Measurements from ENCODE around the gene PPT2. TPM values are rescaled to one million over a fixed set of nuclear protein-coding genes. Genes with fewer than 3 reads are reported as not detected.
A peak's percentile ranks its signal among the peaks of the same experiment; 100 is the strongest.

Gene PPT2
- total RNA-seq, 1 experiment from 2014 or later: 46.3 TPM

DNA sequence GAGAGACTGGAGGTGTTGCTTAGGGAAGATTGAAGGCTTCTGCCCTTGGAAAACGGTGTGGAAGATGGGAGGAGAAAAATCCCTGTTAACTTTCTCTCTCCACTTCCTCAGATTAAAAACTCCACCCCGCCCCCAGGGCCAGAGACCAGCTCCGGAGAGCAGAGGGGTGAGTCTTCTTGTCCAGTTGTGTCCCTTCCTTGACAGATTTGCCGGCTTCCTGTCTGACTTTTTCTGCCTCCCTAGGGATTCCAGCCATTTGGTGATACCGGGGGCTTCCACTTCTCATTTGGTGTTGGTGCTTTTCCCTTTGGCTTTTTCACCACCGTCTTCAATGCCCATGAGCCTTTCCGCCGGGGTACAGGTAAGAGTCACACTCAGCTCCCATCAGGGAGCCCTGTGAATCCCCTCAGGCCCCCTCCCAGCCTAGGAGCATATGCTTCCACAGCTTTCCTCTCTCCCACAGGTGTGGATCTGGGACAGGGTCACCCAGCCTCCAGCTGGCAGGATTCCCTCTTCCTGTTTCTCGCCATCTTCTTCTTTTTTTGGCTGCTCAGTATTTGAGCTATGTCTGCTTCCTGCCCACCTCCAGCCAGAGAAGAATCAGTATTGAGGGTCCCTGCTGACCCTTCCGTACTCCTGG lies 25.9 kb downstream of the PPT2 start:
- no peak overlapping the region for H2BK5ac ChIP-seq (ENCODE audit: insufficient read length, low read length)
- H3K23me2 ChIP-seq (ENCODE audit: insufficient read length, low read depth, low read length, poor library complexity, severe bottlenecking): peaks cover 22% of the 10 kb centered on the region
- H3K4me2 ChIP-seq (ENCODE audit: insufficient read depth, insufficient read length, low read length): no peak overlapping the region
- WGBS (ENCODE audit: extremely low coverage, insufficient read length, low lambda C conversion rate): no CpG with 5 or more reads among the region's 10 CpGs
- TF ChIP-seq, protein P1, sequence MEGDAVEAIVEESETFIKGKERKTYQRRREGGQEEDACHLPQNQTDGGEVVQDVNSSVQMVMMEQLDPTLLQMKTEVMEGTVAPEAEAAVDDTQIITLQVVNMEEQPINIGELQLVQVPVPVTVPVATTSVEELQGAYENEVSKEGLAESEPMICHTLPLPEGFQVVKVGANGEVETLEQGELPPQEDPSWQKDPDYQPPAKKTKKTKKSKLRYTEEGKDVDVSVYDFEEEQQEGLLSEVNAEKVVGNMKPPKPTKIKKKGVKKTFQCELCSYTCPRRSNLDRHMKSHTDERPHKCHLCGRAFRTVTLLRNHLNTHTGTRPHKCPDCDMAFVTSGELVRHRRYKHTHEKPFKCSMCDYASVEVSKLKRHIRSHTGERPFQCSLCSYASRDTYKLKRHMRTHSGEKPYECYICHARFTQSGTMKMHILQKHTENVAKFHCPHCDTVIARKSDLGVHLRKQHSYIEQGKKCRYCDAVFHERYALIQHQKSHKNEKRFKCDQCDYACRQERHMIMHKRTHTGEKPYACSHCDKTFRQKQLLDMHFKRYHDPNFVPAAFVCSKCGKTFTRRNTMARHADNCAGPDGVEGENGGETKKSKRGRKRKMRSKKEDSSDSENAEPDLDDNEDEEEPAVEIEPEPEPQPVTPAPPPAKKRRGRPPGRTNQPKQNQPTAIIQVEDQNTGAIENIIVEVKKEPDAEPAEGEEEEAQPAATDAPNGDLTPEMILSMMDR (conservative IDR thresholded peaks at IDR 0.05): no peak
- H3K23ac ChIP-seq (ENCODE audit: insufficient read length, low read depth, low read length): no peak overlapping the region
- no peaks in the 10 kb centered on the region for H3K27me3 ChIP-seq (ENCODE audit: insufficient read depth, low read length)
- no peak overlapping the region for H3T11ph ChIP-seq (ENCODE audit: low read length)
- H3K27me3 Mint-ChIP-seq (ENCODE audit: low read depth): no peaks in the 10 kb centered on the region; the same call in 1 of the 2 replicates
- H3K9ac ChIP-seq (ENCODE audit: extremely low read depth, insufficient read length, low read length): no peak overlapping the region
- no peak overlapping the region for H4K8ac ChIP-seq (replicated peaks; ENCODE audit: insufficient read length, low read depth, low read length)
- H2BK15ac ChIP-seq (ENCODE audit: low read depth, low read length): no peak overlapping the region
- H2AK5ac ChIP-seq (ENCODE audit: insufficient read length, low read length): no peak overlapping the region
- H3K4me1 Mint-ChIP-seq: peaks cover 24 to 26% of the 10 kb centered on the region in 2 experiments
- H3K4ac ChIP-seq (ENCODE audit: low read depth, low read length): no peak overlapping the region
- no peaks in the 10 kb centered on the region for H3K79me1 ChIP-seq (ENCODE audit: insufficient read depth, low read depth, low read length, poor library complexity, severe bottlenecking)
- H2AFZ ChIP-seq (ENCODE audit: low read length): no peak overlapping the region
- H3K9me3 ChIP-seq (ENCODE audit: control insufficient read depth, low read depth, low read length): no peaks in the 10 kb centered on the region
- H3K79me2 ChIP-seq (ENCODE audit: insufficient read depth, low read length): peaks cover 9% of the 10 kb centered on the region; the same call in 1 of the 2 replicates
- peak overlapping the region; percentile 83 to 86; a peak in 4 of 5 replicates for H3K4me3 Mint-ChIP-seq
- no peak overlapping the region for H3K27ac ChIP-seq (ENCODE audit: insufficient read length, low read depth, low read length)
- H4K5ac ChIP-seq (ENCODE audit: insufficient read length, low read depth, low read length): no peak overlapping the region
- H3K14ac ChIP-seq (ENCODE audit: insufficient read depth, low read length): no peak overlapping the region
- no peak for DNase-seq
- no peak overlapping the region for H3K18ac ChIP-seq (ENCODE audit: insufficient read length, low read depth, low read length)
- H3K4me1 ChIP-seq (ENCODE audit: insufficient read depth, low read length): peaks cover under 1% of the 10 kb centered on the region; the same call in 1 of the 2 replicates
- H3K36me3 Mint-ChIP-seq (ENCODE audit: insufficient read depth in 1 of 3, low read depth in 3 of 3): peaks cover 22 to 52% (median 40%) of the 10 kb centered on the region in 3 experiments
- H4K91ac ChIP-seq (ENCODE audit: insufficient read length, low read depth, low read length): no peak overlapping the region
- H2BK20ac ChIP-seq (ENCODE audit: low read depth, low read length, poor library complexity, severe bottlenecking): no peak overlapping the region
- no peaks in the 10 kb centered on the region; a peak in 1 of 5 replicates for H3K9me3 Mint-ChIP-seq
- H3K27ac Mint-ChIP-seq: peak overlapping the region in 1 of 3 experiments; percentile 62; a peak in 2 of 7 replicates
- no peak overlapping the region for H3K56ac ChIP-seq (ENCODE audit: insufficient read length, low read depth, low read length)
- no peak overlapping the region for H2BK12ac ChIP-seq (ENCODE audit: insufficient read length, low read depth, low read length)
- H4K20me1 ChIP-seq (ENCODE audit: control insufficient read depth, insufficient read depth, insufficient read length): no peaks in the 10 kb centered on the region
- no peak overlapping the region for H2BK120ac ChIP-seq (ENCODE audit: low read depth, low read length, poor library complexity, severe bottlenecking)
